Astrocyte (in vitro differentiated cells and primary cell): ENCODE results near the gene SECISBP2.

Source experiments
- EZH2 ChIP-seq: IDR thresholded peaks from 2 replicates; pipeline ENCODE4 v1.6.1; 2012; ENCODE audit warnings: mild to moderate bottlenecking, low read length, inconsistent platforms; ENCODE audit not compliant: insufficient read depth
- TF ChIP-seq, protein P1 (sequence below): IDR thresholded peaks from 2 replicates; pipeline ENCODE4 v1.5.1; 2011; ENCODE audit warnings: low read depth, mild to moderate bottlenecking, inconsistent platforms, low read length, moderate library complexity; ENCODE audit not compliant: insufficient read depth

GRCh38 chr9:89309608-89310474, 8.5 kb upstream of the SECISBP2 start:
- TF ChIP-seq, protein P1, sequence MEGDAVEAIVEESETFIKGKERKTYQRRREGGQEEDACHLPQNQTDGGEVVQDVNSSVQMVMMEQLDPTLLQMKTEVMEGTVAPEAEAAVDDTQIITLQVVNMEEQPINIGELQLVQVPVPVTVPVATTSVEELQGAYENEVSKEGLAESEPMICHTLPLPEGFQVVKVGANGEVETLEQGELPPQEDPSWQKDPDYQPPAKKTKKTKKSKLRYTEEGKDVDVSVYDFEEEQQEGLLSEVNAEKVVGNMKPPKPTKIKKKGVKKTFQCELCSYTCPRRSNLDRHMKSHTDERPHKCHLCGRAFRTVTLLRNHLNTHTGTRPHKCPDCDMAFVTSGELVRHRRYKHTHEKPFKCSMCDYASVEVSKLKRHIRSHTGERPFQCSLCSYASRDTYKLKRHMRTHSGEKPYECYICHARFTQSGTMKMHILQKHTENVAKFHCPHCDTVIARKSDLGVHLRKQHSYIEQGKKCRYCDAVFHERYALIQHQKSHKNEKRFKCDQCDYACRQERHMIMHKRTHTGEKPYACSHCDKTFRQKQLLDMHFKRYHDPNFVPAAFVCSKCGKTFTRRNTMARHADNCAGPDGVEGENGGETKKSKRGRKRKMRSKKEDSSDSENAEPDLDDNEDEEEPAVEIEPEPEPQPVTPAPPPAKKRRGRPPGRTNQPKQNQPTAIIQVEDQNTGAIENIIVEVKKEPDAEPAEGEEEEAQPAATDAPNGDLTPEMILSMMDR = no peak
- TF ChIP-seq EZH2 = no peak
